ENCODE data around the gene ZNF474. TPM values are rescaled to one million over a fixed set of nuclear protein-coding genes. Genes with fewer than 3 reads are reported as not detected.
"Not testable (repeated sequence)": the region's sequence is repeated elsewhere in the genome, so short reads cannot be mapped to it uniquely, and the experiment has no call there.

The ZNF474 gene
- total RNA-seq, 1 experiment from 2014 or later, result 0.73 TPM

- H3K9me3 Mint-ChIP-seq (ENCODE audit: low read depth, unreplicated experiment), result no peaks in the 10 kb centered on the region
- H3K36me3 Mint-ChIP-seq (ENCODE audit: insufficient read depth, unreplicated experiment), result no peaks in the 10 kb centered on the region
- no TSS peak for BruUV-seq (replicated peaks)
- intact Hi-C loops (cut with micrococcal nuclease; ENCODE audit: unreplicated experiment), result no loop called here
- no peak overlapping the region for H3K27ac Mint-ChIP-seq (ENCODE audit: unreplicated experiment)
- CTCF ChIA-PET, result no interaction called here
- H3K4me3 Mint-ChIP-seq (ENCODE audit: low read depth, unreplicated experiment), result no peak overlapping the region
- no peak for TF ChIP-seq CTCF (IDR thresholded peaks at IDR 0.05; ENCODE audit: unreplicated experiment)
- H3K27me3 Mint-ChIP-seq (ENCODE audit: unreplicated experiment), result no peaks in the 10 kb centered on the region
- no peak for DNase-seq
- peaks cover 7% of the 10 kb centered on the region for H3K4me1 Mint-ChIP-seq (ENCODE audit: low read depth, unreplicated experiment)
These were observed 40.0 kb upstream of the ZNF474 start for GRCh38 chr5:122089096-122090013.

- no peaks in the 10 kb centered on the region for H3K36me3 Mint-ChIP-seq (ENCODE audit: insufficient read depth, unreplicated experiment)
- peak; percentile 57 for TF ChIP-seq CTCF (IDR thresholded peaks at IDR 0.05; ENCODE audit: unreplicated experiment)
- H3K4me3 Mint-ChIP-seq (ENCODE audit: low read depth, unreplicated experiment), result no peak overlapping the region
- H3K27me3 Mint-ChIP-seq (ENCODE audit: unreplicated experiment), result no peaks in the 10 kb centered on the region
- DNase-seq, result no peak
- BruUV-seq (replicated peaks), result no TSS peak
- H3K4me1 Mint-ChIP-seq (ENCODE audit: low read depth, unreplicated experiment), result peaks cover 7% of the 10 kb centered on the region
- intact Hi-C loops (cut with micrococcal nuclease; ENCODE audit: unreplicated experiment), result loop anchor here (1.0 kb wide), 1 partner anchor 64 kb away; no protein-coding TSS in a partner anchor
- CTCF ChIA-PET, result interaction anchor here (0.6 to 2.4 kb wide), 7 partner anchors 10 to 1309 kb away, joined by 3 to 25 read pairs (median 5); partner anchors contain the start of genes LOX and ZNF474
- no peaks in the 10 kb centered on the region for H3K9me3 Mint-ChIP-seq (ENCODE audit: low read depth, unreplicated experiment)
- H3K27ac Mint-ChIP-seq (ENCODE audit: unreplicated experiment), result no peak overlapping the region
These were observed 37.3 kb upstream of the ZNF474 start for GRCh38 chr5:122091936-122092600.

- H3K36me3 Mint-ChIP-seq (ENCODE audit: insufficient read depth, unreplicated experiment), result no peaks in the 10 kb centered on the region
- H3K27me3 Mint-ChIP-seq (ENCODE audit: unreplicated experiment), result no peaks in the 10 kb centered on the region
- H3K4me1 Mint-ChIP-seq (ENCODE audit: low read depth, unreplicated experiment), result peaks cover 9% of the 10 kb centered on the region
- no peak overlapping the region for H3K27ac Mint-ChIP-seq (ENCODE audit: unreplicated experiment)
- no peak for DNase-seq
- CTCF ChIA-PET, result no interaction called here
- intact Hi-C loops (cut with micrococcal nuclease; ENCODE audit: unreplicated experiment), result no loop called here
- H3K4me3 Mint-ChIP-seq (ENCODE audit: low read depth, unreplicated experiment), result no peak overlapping the region
- no TSS peak for BruUV-seq (replicated peaks)
- H3K9me3 Mint-ChIP-seq (ENCODE audit: low read depth, unreplicated experiment), result no peaks in the 10 kb centered on the region
- TF ChIP-seq CTCF (IDR thresholded peaks at IDR 0.05; ENCODE audit: unreplicated experiment), result no peak
These were observed 35.7 kb upstream of the ZNF474 start for GRCh38 chr5:122093415-122094180.

- H3K27ac Mint-ChIP-seq (ENCODE audit: unreplicated experiment); H3K27me3 Mint-ChIP-seq (ENCODE audit: unreplicated experiment); H3K4me3 Mint-ChIP-seq (ENCODE audit: low read depth, unreplicated experiment); BruUV-seq (replicated peaks); DNase-seq; H3K36me3 Mint-ChIP-seq (ENCODE audit: insufficient read depth, unreplicated experiment); CTCF ChIA-PET; intact Hi-C loops (cut with micrococcal nuclease; ENCODE audit: unreplicated experiment); H3K9me3 Mint-ChIP-seq (ENCODE audit: low read depth, unreplicated experiment): not testable (repeated sequence)
- H3K4me1 Mint-ChIP-seq (ENCODE audit: low read depth, unreplicated experiment), result peaks cover 15% of the 10 kb centered on the region
These were observed 35.1 kb upstream of the ZNF474 start for GRCh38 chr5:122094251-122094650.

Data from Calu3 (cell line).